NT2/D1 (cell line): ENCODE data around the gene BCKDK.

Source experiments
- SUZ12 ChIP-seq: IDR thresholded peaks from 2 replicates; pipeline ENCODE4 v1.6.1; 2011; ENCODE audit not compliant: insufficient read length, insufficient read depth; ENCODE audit errors: extremely low read depth
- YY1 ChIP-seq: IDR thresholded peaks from 2 replicates; pipeline ENCODE4 v1.6.1; 2011; ENCODE audit not compliant: insufficient read length, insufficient read depth
- ZNF274 ChIP-seq: IDR thresholded peaks from 2 replicates; pipeline ENCODE4 v1.6.1; 2011; ENCODE audit warnings: mild to moderate bottlenecking, low read depth, low read length

DNA sequence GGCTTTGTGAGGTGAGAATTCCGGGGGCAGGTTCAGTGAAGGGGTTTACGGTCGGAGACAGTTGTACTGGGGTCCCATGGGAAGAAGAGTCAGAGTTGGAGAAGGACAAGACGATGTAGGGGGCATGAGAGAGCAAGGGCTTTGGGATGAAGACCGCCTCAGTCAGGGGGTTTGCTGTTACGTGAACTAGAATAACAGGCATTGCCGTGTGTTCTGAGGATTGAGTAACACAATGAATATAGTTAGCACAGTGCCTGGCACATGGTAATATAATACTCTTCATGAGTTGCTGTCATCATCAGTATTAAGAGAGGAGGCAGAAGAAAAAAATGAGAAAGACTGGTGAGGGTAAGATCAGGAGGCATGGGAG lies 33.4 kb upstream of the BCKDK start:
- no peak for TF ChIP-seq ZNF274
- no peak for TF ChIP-seq YY1
- no peak for TF ChIP-seq SUZ12
